Heart right ventricle (tissue), 16 donors: ENCODE results near the gene ATG7. TPM values are rescaled to one million over a fixed set of nuclear protein-coding genes. Genes with fewer than 3 reads are reported as not detected.

Experiments
- ATAC-seq, 8 donors: fragments of 200-7000 bp; cut with Tn5 transposase; one replicate each; pipeline ENCODE4 v1.9.1; 2020; ENCODE audit warnings: mild to moderate bottlenecking in 8 of 8, moderate library complexity in 8 of 8, moderate number of reproducible peaks in 1 of 8
- DNase-seq, 2 donors: peaks; one replicate each; pipeline ENCODE4 v3.0.0-alpha.2; 2020
- H3K27ac ChIP-seq, 10 donors: fragments of 200-600 bp; sonication (generic) in 2 of 10; one replicate each; pipeline versions ENCODE4 v1.5.0 to v1.8.0; 2020 to 2022; ENCODE audit warnings: mild to moderate bottlenecking in 3 of 10
- H3K27me3 ChIP-seq, 7 donors: fragments of 200-600 bp; one replicate each; pipeline ENCODE4 v1.8.0; 2021 to 2022; ENCODE audit warnings: mild to moderate bottlenecking in 2 of 7
- H3K36me3 ChIP-seq, 9 donors: fragments of 200-600 bp; sonication (generic) in 1 of 9; one replicate each; pipeline versions ENCODE4 v1.5.0 to v1.8.0; 2020 to 2022; ENCODE audit warnings: mild to moderate bottlenecking in 2 of 9
- H3K4me1 ChIP-seq, 9 donors: fragments of 200-600 bp; sonication (generic) in 1 of 9; one replicate each; pipeline versions ENCODE4 v1.5.0 to v1.8.0; 2020 to 2022; ENCODE audit warnings: mild to moderate bottlenecking in 4 of 9
- H3K4me3 ChIP-seq, 10 donors: fragments of 200-600 bp; sonication (generic) in 2 of 10; one replicate each; pipeline versions ENCODE4 v1.5.0 to v1.8.0; 2020 to 2022; ENCODE audit warnings: mild to moderate bottlenecking in 7 of 10, moderate library complexity in 2 of 10
- H3K9me3 ChIP-seq, 11 donors: fragments of 200-600 bp in 10 of 11; sonication (generic) in 2 of 11; one replicate each; pipeline versions ENCODE4 v1.5.0 to v1.8.0; 2013 to 2022; ENCODE audit warnings: mild to moderate bottlenecking in 2 of 11, control low read depth in 1 of 11, moderate library complexity in 1 of 11
- CTCF ChIP-seq, 9 donors: fragments of 200-600 bp; sonication (generic) in 2 of 9; IDR thresholded peaks; one replicate each; pipeline versions ENCODE4 v1.5.0 to v1.8.0; 2021 to 2022; ENCODE audit warnings: antibody characterized with exemption in 9 of 9, mild to moderate bottlenecking in 5 of 9, moderate library complexity in 1 of 9
- WGBS, 2 donors: extraction: QIAGEN DNeasy Blood & Tissue Kit; methylation state at CpG; one replicate each; pipeline ENCODE4 v1.1.7; 2013; ENCODE audit warnings: inconsistent platforms in 1 of 2; 5-methylcytosine and 5-hydroxymethylcytosine counted together
- intact Hi-C, 10 donors: fragments of 100-400 bp; cut with DNase I; formaldehyde crosslinking; loops; one replicate each; pipeline versions ENCODE4 v1.11.1 to v1.14.2; 2022
- polyA plus RNA-seq, 2 donors: library from polyadenylated mRNA; stranded (reverse); fragments of 200-250 nt; gene quantifications; one replicate each; pipeline ENCODE4 v1.2.3, GENCODE V29; 2013
- total RNA-seq, 10 donors: library from RNA; stranded (reverse); fragmentation: NEBNext Ultra II Directional in 3 of 10; extraction: Animal tissue kit (Norgen Biotek cat#: 25700) in 3 of 10; gene quantifications; one replicate each; pipeline versions ENCODE4 v1.2.1 to v1.2.4, GENCODE V29; 2021 to 2023
- donor health status: Arrhythmogenic right ventricular cardiomyopathy.
- donor health status: ischemic (EF 13 %, LVEDD 7.1; RV severe dilation, severe dysfunction).
- donor health status: healthy with polysubstance abuse.
- donor health status: DM: no; HTN: yes; CAD: no.
- donor health status: DM: no; HTN: no; CAD: no.
- donor health status: ischemic (EF 25% LVEDD 6.9; RV normal size, moderate dysfunction).
- donor health status: ischemic (EF 25% LVEDD 5.7; RV mildly dilated, moderate dysfunction).
- donor health status: healthy.
- donor health status: DM: yes; HTN: yes; CAD: no.
- donor health status: Ischemic cardiomyopathy.
- donor health status: ischemic (EF 35%, LVEDD 5.7; RV mildly dilated, moderate dysfunction).
- donor health status: nonischemic (EF 11% LVEDD 7.7; RV severe dilation, severe dysfunction).
- donor health status: DM: yes; HTN: yes; CAD: no.
- donor health status: PGD.
- donor health status: ischemic (EF 29% LVEDD 5.4; RV normal size, mild dysfunction).
- donor health status: nonischemic (EF 23%, LVEDD 6.1; RV moderate dilation, normal function).

Gene ATG7
- total and polyA plus RNA-seq, 12 donors, result 5.3 to 24.1 (median 16.8) TPM

DNA sequence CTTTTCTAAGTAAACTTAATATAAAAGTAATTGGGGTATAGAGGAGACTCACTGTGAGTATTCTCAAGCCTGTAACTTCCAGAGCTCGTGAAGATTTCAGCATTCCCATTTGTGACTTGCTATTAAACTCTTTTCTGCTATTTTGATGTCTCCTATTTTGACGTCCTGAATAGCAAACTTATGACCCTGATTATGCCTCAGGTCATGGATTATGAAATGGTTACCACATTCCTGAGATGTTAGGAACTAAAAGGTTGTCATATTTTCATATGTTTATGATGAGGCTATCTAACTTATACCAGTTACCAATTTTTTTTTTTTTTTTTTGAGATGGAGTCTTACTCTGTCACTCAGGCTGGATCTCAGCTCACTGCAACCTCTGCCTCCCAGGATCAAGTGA lies 105.5 kb downstream of the ATG7 start:
- peaks cover 0 to 17% (median 4%) of the 10 kb centered on the region in 9 donors for H3K4me1 ChIP-seq
- H3K4me3 ChIP-seq, result no peak overlapping the region
- no peak for TF ChIP-seq CTCF (IDR thresholded peaks at IDR 0.05)
- H3K9me3 ChIP-seq, result no peaks in the 10 kb centered on the region
- intact Hi-C loops, result loop anchor here (2.0 to 10.0 kb wide), 7 partner anchors 273 to 427 kb away; no protein-coding TSS in a partner anchor
- H3K27me3 ChIP-seq, result no peaks in the 10 kb centered on the region
- ATAC-seq, result no peak
- peaks cover 0 to 54% (median 0%) of the 10 kb centered on the region in 9 donors for H3K36me3 ChIP-seq
- no peak for DNase-seq
- 84% methylated on average over 2 of the region's 2 CpGs for WGBS, 2 donors
- no peak overlapping the region for H3K27ac ChIP-seq

- no peak overlapping the region for H3K27ac ChIP-seq
- no peak for DNase-seq
Measured at GRCh38 chr3:11379238-11379823, 107.1 kb downstream of the ATG7 start.

GRCh38 chr3:11379824-11380701 lies 107.9 kb downstream of the ATG7 start:
- peak overlapping the region in 3 of 10 donors; percentile 3 to 27 (median 22) for H3K27ac ChIP-seq
- H3K4me1 ChIP-seq, result peaks cover 0 to 17% (median 4%) of the 10 kb centered on the region in 9 donors
- H3K36me3 ChIP-seq, result peaks cover 0 to 51% (median 0%) of the 10 kb centered on the region in 9 donors
- intact Hi-C loops, result loop anchor here (2.0 to 10.0 kb wide), 8 partner anchors 175 to 425 kb away; no protein-coding TSS in a partner anchor
- no peak overlapping the region for H3K4me3 ChIP-seq
- 64 to 66% methylated on average over 16 of the region's 16 CpGs for WGBS, 2 donors
- H3K27me3 ChIP-seq, result no peaks in the 10 kb centered on the region
- peak in 1 of 8 donors; percentile 25 for ATAC-seq
- no peaks in the 10 kb centered on the region for H3K9me3 ChIP-seq
- no peak for DNase-seq
- TF ChIP-seq CTCF (IDR thresholded peaks at IDR 0.05), result no peak

More at GRCh38 chr3:11379238-11379823, 107.1 kb downstream of the ATG7 start:
- ATAC-seq, result peak in 7 of 8 donors; percentile 38 to 77 (median 69)
- Histone ChIP-seq H3K9me3 (no peaks in the 10 kb centered on the region), H3K4me3 (no peak overlapping the region), H3K4me1 (peaks cover 0 to 17% (median 4%) of the 10 kb centered on the region in 9 donors), H3K27me3 (no peaks in the 10 kb centered on the region), H3K36me3 (peaks cover 0 to 54% (median 0%) of the 10 kb centered on the region in 9 donors)
- TF ChIP-seq CTCF (IDR thresholded peaks at IDR 0.05), result peak; percentile 42 to 78 (median 62)
- intact Hi-C loops, result loop anchor here (2.0 to 10.0 kb wide), 7 partner anchors 271 to 425 kb away; no protein-coding TSS in a partner anchor
- 49 to 53% methylated on average over 2 of the region's 2 CpGs for WGBS, 2 donors

GRCh38 chr3:11381141-11381540 lies 108.9 kb downstream of the ATG7 start:
- H3K27me3 ChIP-seq, result no peaks in the 10 kb centered on the region
- ATAC-seq, result no peak
- no peak for TF ChIP-seq CTCF (IDR thresholded peaks at IDR 0.05)
- intact Hi-C loops, result loop anchor here in 4 of 10 donors (2.0 to 10.0 kb wide), 4 partner anchors 174 to 424 kb away; no protein-coding TSS in a partner anchor
- no peak overlapping the region for H3K27ac ChIP-seq
- H3K4me3 ChIP-seq, result no peak overlapping the region
- peaks cover 0 to 45% (median 0%) of the 10 kb centered on the region in 9 donors for H3K36me3 ChIP-seq
- peaks cover 0 to 26% (median 9%) of the 10 kb centered on the region in 9 donors for H3K4me1 ChIP-seq
- H3K9me3 ChIP-seq, result no peaks in the 10 kb centered on the region
- no peak for DNase-seq
